Measurements from ENCODE around the gene SLC25A28.

Gene SLC25A28

DNA sequence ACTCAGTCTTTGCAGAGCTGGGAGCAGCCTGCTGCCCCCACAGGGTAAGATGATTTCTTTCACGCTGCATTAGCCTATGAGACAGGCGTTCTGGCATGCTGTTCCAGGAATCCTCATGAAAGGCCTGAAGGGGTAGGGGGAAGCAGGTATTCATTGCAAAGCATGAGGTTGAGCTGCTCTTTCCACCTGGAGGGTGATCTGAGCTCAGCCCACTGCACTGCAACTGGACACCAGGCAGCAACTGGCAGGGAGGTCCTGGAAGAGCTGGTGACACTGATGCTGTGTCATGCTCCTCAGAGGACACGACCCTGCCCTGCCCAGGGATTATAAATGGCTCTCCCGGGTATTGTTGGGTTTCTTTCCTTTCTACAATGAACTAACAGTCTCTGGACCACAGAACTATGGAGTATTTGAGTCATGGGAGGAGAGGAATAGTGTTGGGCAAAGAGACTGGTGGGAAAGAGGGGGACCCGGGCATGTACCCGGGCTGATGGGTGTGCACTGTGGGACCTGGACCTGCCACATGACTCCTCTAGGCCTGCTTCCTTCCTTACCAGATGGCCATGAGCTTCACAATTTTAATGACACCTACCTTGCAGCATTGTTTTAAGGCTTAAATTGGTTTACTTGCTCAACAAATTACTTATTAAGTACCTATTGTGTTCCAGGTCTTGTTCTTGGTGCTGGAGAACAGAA lies 24.3 kb downstream of the SLC25A28 start:
- no peak overlapping the region for H3K27ac ChIP-seq (ENCODE audit: extremely low read depth, low read depth, low read length)
- POLR2A ChIA-PET = interaction anchor here (0.8 kb wide), 1 partner anchor 12 kb away, joined by 5 read pairs; no protein-coding TSS in a partner anchor
- H3K4me3 ChIP-seq (ENCODE audit: low read depth, low read length) = no peak overlapping the region
- CTCF ChIA-PET = interaction anchor here (1.1 kb wide), 2 partner anchors 17 to 35 kb away, joined by 3 to 4 read pairs; no protein-coding TSS in a partner anchor
- H3K36me3 ChIP-seq (ENCODE audit: control insufficient read depth in 2 of 2, insufficient read depth in 1 of 2, low read length in 2 of 2) = no peaks in the 10 kb centered on the region; a peak in 1 of 3 replicates
- no peaks in the 10 kb centered on the region for H3K4me1 ChIP-seq (ENCODE audit: control insufficient read depth, insufficient read depth, low read length)
- TF ChIP-seq ZNF366 (tag by site-specific recombination; conservative IDR thresholded peaks at IDR 0.05) (no peak), BCL11A (tag by site-specific recombination; IDR thresholded peaks at IDR 0.05; ENCODE audit: low read depth) (no peak), ZNF792 (tag by site-specific recombination; IDR thresholded peaks at IDR 0.05) (no peak), MYNN (tag by site-specific recombination; IDR thresholded peaks at IDR 0.05; ENCODE audit: borderline replicate concordance) (no peak), ZFP3 (tag by site-specific recombination; IDR thresholded peaks at IDR 0.05; ENCODE audit: low read depth) (no peak), ZNF223 (tag by site-specific recombination; IDR thresholded peaks at IDR 0.05) (no peak), ZNF2 (tag by site-specific recombination; IDR thresholded peaks at IDR 0.05) (no peak), ZNF311 (tag by site-specific recombination; IDR thresholded peaks at IDR 0.05; ENCODE audit: borderline replicate concordance) (no peak), ZNF600 (tag by site-specific recombination; IDR thresholded peaks at IDR 0.05) (0 out of 2 replicates have a peak, but pooled peaks have one; percentile 29), ZNF341 (tag by site-specific recombination; IDR thresholded peaks at IDR 0.05; ENCODE audit: low read depth) (peak; percentile 78), SP2 (tag by site-specific recombination; IDR thresholded peaks at IDR 0.05) (no peak)
- TF ChIP-seq, protein P1, sequence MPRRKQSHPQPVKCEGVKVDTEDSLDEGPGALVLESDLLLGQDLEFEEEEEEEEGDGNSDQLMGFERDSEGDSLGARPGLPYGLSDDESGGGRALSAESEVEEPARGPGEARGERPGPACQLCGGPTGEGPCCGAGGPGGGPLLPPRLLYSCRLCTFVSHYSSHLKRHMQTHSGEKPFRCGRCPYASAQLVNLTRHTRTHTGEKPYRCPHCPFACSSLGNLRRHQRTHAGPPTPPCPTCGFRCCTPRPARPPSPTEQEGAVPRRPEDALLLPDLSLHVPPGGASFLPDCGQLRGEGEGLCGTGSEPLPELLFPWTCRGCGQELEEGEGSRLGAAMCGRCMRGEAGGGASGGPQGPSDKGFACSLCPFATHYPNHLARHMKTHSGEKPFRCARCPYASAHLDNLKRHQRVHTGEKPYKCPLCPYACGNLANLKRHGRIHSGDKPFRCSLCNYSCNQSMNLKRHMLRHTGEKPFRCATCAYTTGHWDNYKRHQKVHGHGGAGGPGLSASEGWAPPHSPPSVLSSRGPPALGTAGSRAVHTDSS (tag by site-specific recombination; IDR thresholded peaks at IDR 0.05) = no peak
- H3K9me3 ChIP-seq (ENCODE audit: control insufficient read depth, insufficient read depth, low read depth, low read length) = no peaks in the 10 kb centered on the region

DNA sequence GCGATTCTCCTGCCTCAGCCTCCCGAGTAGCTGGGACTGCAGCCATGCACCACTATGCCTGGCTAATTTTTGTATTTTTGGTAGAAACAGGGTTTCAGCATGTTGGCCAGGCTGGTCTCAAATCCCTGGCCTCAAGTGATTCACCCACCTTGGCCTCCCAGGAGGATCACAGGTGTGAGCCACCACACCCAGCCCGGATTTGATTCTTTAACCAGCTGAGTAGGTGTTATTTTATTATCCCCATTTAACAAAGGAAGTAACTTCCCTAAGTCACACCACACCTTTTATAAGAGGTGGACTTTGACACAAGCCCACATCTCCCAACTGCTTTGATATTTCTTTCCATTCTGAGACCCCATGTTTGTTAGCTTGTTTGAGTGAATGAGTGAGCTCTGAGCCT lies 25.0 kb downstream of the SLC25A28 start:
- H3K36me3 ChIP-seq (ENCODE audit: control insufficient read depth in 2 of 2, insufficient read depth in 1 of 2, low read length in 2 of 2) = no peaks in the 10 kb centered on the region; a peak in 1 of 3 replicates
- ChIA-PET CTCF (interaction anchor here (0.7 to 2.0 kb wide), 4 partner anchors 14 to 35 kb away, joined by 3 to 6 read pairs (median 4); no protein-coding TSS in a partner anchor), POLR2A (interaction anchor here (0.8 kb wide), 1 partner anchor 13 kb away, joined by 5 read pairs; no protein-coding TSS in a partner anchor)
- H3K4me3 ChIP-seq (ENCODE audit: low read depth, low read length) = no peak overlapping the region
- no peak overlapping the region for H3K27ac ChIP-seq (ENCODE audit: extremely low read depth, low read depth, low read length)
- H3K9me3 ChIP-seq (ENCODE audit: control insufficient read depth, insufficient read depth, low read depth, low read length) = no peaks in the 10 kb centered on the region
- TF ChIP-seq ZFP69B (tag by site-specific recombination; IDR thresholded peaks at IDR 0.05) = no peak
- TF ChIP-seq ZNF10 (tag by site-specific recombination; IDR thresholded peaks at IDR 0.05) = no peak
- TF ChIP-seq KLF9 (tag by site-specific recombination; IDR thresholded peaks at IDR 0.05; ENCODE audit: low read depth) = no peak
- TF ChIP-seq, protein P2, sequence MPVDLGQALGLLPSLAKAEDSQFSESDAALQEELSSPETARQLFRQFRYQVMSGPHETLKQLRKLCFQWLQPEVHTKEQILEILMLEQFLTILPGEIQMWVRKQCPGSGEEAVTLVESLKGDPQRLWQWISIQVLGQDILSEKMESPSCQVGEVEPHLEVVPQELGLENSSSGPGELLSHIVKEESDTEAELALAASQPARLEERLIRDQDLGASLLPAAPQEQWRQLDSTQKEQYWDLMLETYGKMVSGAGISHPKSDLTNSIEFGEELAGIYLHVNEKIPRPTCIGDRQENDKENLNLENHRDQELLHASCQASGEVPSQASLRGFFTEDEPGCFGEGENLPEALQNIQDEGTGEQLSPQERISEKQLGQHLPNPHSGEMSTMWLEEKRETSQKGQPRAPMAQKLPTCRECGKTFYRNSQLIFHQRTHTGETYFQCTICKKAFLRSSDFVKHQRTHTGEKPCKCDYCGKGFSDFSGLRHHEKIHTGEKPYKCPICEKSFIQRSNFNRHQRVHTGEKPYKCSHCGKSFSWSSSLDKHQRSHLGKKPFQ (tag by site-specific recombination; IDR thresholded peaks at IDR 0.05) = no peak
- no peak for TF ChIP-seq EGR2 (tag by site-specific recombination; IDR thresholded peaks at IDR 0.05; ENCODE audit: low read depth)
- no peak for TF ChIP-seq ZNF184 (tag by site-specific recombination; IDR thresholded peaks at IDR 0.05)
- TF ChIP-seq KLF7 (tag by site-specific recombination; IDR thresholded peaks at IDR 0.05; ENCODE audit: borderline replicate concordance) = no peak
- no peak for TF ChIP-seq ZBTB8A (tag by site-specific recombination; IDR thresholded peaks at IDR 0.05)
- no peak for TF ChIP-seq ZNF830 (tag by site-specific recombination; IDR thresholded peaks at IDR 0.05; ENCODE audit: low read depth)
- no peak for TF ChIP-seq ZNF596 (tag by site-specific recombination; IDR thresholded peaks at IDR 0.05)
- TF ChIP-seq ZNF626 (tag by site-specific recombination; IDR thresholded peaks at IDR 0.05) = no peak
- no peak for TF ChIP-seq ZNF571 (tag by site-specific recombination; IDR thresholded peaks at IDR 0.05)
- no peak for TF ChIP-seq ZNF785 (tag by site-specific recombination; IDR thresholded peaks at IDR 0.05)
- TF ChIP-seq ZBTB17 (tag by site-specific recombination; IDR thresholded peaks at IDR 0.05) = no peak
- H3K4me1 ChIP-seq (ENCODE audit: control insufficient read depth, insufficient read depth, low read length) = no peaks in the 10 kb centered on the region
